ENCODE measurements around the gene AP2A1.

Gene AP2A1

GRCh38 chr19:49835562-49835961, 68.8 kb downstream of the AP2A1 start:
- no peak for TF ChIP-seq CTCF (IDR thresholded peaks at IDR 0.05; ENCODE audit: low read depth, low read length)

DNA sequence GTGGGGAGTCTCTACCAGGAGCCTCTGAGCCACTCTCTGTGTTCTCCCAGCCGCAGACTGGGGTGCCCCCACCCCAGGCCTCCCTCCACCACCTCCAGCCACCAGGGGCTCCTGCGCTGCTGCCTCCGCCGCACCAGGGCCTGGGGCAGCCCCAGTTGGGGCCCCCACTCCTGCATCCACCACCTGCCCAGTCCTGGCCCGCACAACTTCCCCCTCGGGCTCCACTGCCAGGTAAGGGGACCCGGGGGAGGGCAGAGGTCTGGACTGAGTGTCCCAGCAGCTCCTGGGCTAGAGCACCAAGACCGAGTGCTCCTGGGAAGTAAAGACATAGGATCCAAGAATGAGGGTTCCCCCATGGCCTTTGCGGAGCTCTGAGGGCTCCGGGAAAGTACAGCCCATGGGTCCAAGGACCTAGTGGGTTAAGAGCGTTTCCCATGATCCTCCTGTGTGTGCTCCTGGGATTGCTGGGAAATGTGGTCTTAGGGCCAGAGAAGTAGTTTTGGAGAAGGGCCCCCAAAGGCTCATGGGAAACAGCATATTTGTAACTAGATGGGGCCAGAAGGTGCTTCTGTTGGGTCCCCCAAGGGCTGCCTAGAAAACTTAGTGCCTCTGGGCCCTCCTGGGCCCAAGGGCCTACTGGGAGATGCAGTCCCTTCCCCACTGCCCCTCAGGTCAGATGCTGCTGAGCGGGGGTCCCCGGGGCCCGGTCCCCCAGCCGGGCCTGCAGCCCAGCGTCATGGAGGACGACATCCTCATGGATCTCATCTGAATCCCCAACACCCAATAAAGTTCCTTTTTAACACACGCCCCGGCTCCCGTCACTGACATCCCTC, 69.6 kb downstream of the AP2A1 start:
- no peak for TF ChIP-seq CTCF (IDR thresholded peaks at IDR 0.05; ENCODE audit: low read depth, low read length)
- H3K4me3 ChIP-seq (replicated peaks in 1 of 2; ENCODE audit: low read depth in 2 of 2, low read length in 2 of 2) = no peak overlapping the region
- no peak for DNase-seq (ENCODE audit: low read depth in 2 of 2)

More at GRCh38 chr19:49835562-49835961, 68.8 kb downstream of the AP2A1 start:
- DNase-seq (ENCODE audit: low read depth in 2 of 2) = no peak
- no peak overlapping the region for H3K4me3 ChIP-seq (replicated peaks in 1 of 2; ENCODE audit: low read depth in 2 of 2, low read length in 2 of 2)

DNA sequence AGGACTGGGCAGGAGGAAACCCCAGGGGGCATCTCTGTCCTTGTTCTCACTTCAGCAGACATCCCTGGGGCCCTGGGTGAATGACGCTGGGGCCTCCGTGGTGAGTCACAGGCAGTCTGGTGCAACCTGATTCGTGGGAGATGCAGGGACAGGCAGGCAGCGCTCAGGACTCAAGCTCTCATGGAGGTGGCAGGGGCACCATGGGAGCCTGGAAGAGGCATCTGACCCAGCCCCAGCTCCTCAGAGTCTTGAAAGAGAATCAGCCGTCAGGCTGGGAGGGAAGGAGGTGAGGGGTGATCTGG, 70.2 kb downstream of the AP2A1 start:
- H3K4me3 ChIP-seq (replicated peaks in 1 of 2; ENCODE audit: low read depth in 2 of 2, low read length in 2 of 2) = no peak overlapping the region
- no peak for TF ChIP-seq CTCF (IDR thresholded peaks at IDR 0.05; ENCODE audit: low read depth, low read length)
- peak in 1 of 2 donors; percentile 50 for DNase-seq (ENCODE audit: low read depth in 2 of 2)

DNA sequence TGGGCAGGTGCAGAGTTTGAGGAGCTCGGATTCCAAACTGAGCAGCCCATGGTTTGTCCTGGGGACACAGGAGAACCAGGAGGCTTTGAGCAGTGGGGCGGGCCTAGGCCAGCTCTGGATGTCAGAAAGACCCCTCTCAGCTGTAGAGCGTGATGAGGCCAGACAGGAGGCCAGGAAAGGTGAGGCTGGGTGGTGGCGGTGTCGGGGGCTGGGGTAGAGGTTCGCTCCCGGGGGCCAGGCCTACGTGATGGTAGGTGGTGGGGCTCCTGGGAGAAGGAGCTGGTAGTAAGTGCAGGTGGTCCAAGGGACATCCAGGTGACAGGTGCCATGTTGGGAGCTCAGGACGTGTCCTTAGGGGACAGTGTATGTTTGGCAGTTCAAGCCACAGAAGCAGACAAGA, 70.6 kb downstream of the AP2A1 start:
- no peak for TF ChIP-seq CTCF (IDR thresholded peaks at IDR 0.05; ENCODE audit: low read depth, low read length)
- H3K4me3 ChIP-seq (replicated peaks in 1 of 2; ENCODE audit: low read depth in 2 of 2, low read length in 2 of 2) = no peak overlapping the region
- DNase-seq (ENCODE audit: low read depth in 2 of 2) = no peak

DNA sequence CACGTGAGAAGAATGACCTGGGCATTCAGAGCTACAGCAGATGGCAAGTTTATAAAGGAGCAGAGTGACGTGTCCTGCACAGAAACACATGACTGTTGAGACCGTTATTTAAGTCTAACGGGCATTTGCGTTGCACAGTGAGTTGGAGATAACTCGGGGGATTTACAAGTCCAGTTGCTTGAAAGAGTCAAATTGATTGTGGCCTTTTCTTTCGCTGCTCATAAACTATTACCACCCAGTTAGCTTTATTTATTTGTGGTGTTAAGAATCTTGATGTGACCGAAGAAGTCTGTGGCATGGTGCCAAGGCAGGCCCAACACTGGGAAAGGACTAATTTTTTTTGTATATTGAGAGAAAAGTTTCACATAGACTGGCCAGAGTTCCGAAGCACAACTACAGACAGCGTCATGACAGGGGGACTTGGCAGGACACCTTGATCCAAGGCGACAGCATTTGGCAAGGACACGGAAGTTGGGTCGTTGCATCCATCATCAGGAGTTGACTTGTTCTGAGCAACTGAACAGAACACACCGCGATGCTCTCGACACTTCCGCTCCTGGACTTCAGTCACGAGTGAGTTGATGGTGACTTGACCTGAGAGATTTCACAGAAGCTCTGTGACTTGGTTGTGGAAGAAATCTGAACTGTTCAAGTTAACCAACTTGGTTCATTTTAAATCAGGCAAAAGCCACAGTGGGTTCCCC, 72.2 kb downstream of the AP2A1 start:
- H3K4me3 ChIP-seq (replicated peaks in 1 of 2; ENCODE audit: low read depth in 2 of 2, low read length in 2 of 2) = no peak overlapping the region
- DNase-seq (ENCODE audit: low read depth in 2 of 2) = no peak
- no peak for TF ChIP-seq CTCF (IDR thresholded peaks at IDR 0.05; ENCODE audit: low read depth, low read length)

DNA sequence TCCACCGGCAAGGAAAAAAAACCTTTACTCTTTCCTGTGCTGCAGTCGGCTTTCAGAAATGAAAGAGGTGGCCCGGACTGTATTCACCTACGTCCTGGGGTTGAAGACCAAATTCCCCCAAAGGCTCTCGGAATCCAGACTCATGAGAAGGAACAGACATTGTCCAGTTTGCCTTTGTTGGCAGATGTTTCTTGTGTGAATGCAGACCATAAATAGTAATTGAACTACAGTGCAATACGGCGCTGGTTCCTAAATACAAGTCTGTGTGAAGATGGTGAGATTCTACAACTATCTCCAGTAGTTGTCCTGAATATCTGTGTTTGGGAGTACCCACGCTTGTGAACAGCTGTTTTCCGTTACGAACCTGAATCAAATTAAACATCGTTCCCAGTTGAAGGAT, 72.9 kb downstream of the AP2A1 start:
- DNase-seq (ENCODE audit: low read depth in 2 of 2) = no peak
- TF ChIP-seq CTCF (IDR thresholded peaks at IDR 0.05; ENCODE audit: low read depth, low read length) = no peak
- H3K4me3 ChIP-seq (replicated peaks in 1 of 2; ENCODE audit: low read depth in 2 of 2, low read length in 2 of 2) = no peak overlapping the region
